Activated T-helper 1 cell treated with anti-CD3 and anti-CD28 coated beads, Interleukin-12 subunit alpha, Interleukin-12 subunit beta, Interleukin-2, Interleukin-4 antibody, amounts not matched to agents 30 ng/mL and 10 ng/mL and 1 ng/mL, durations not matched to agents 14 hours and 24 hours and 36 hours (primary cell): ENCODE data around the gene RSPH9. TPM values are rescaled to one million over a fixed set of nuclear protein-coding genes. Genes with fewer than 3 reads are reported as not detected.

ENCODE experiments used
- DNase-seq: peaks from one replicate; pipeline ENCODE4 v3.0.0; 2021; ENCODE audit warnings: low spot score
- H3K27ac Mint-ChIP-seq: one replicate; pipeline ENCODE4 v1.8.0; 2021; ENCODE audit warnings: mild to moderate bottlenecking, mixed read lengths
- H3K27me3 Mint-ChIP-seq: one replicate; pipeline ENCODE4 v1.8.0; 2022; ENCODE audit warnings: mild to moderate bottlenecking, moderate library complexity, mixed read lengths; ENCODE audit not compliant: insufficient read depth
- H3K36me3 Mint-ChIP-seq: one replicate; pipeline ENCODE4 v1.8.0; 2021; ENCODE audit warnings: low read depth, mixed read lengths
- H3K4me1 Mint-ChIP-seq: one replicate; pipeline ENCODE4 v1.8.0; 2021; ENCODE audit warnings: low read depth, mixed read lengths
- H3K4me3 Mint-ChIP-seq: one replicate; pipeline ENCODE4 v1.8.0; 2021; ENCODE audit warnings: mild to moderate bottlenecking, moderate library complexity, mixed read lengths
- H3K9me3 Mint-ChIP-seq: one replicate; pipeline ENCODE4 v1.8.0; 2021; ENCODE audit warnings: mixed read lengths
- intact Hi-C: fragments of 100-400 bp; cut with micrococcal nuclease; formaldehyde crosslinking; loops from one replicate; pipeline ENCODE4 v1.15.1; 2024
- total RNA-seq: library from RNA; stranded (reverse); gene quantifications from 2 replicates; pipeline ENCODE4 v1.2.3, GENCODE V29; 2022

Gene RSPH9
- total RNA-seq, 1 donor from 2014 or later, result not detected

DNA sequence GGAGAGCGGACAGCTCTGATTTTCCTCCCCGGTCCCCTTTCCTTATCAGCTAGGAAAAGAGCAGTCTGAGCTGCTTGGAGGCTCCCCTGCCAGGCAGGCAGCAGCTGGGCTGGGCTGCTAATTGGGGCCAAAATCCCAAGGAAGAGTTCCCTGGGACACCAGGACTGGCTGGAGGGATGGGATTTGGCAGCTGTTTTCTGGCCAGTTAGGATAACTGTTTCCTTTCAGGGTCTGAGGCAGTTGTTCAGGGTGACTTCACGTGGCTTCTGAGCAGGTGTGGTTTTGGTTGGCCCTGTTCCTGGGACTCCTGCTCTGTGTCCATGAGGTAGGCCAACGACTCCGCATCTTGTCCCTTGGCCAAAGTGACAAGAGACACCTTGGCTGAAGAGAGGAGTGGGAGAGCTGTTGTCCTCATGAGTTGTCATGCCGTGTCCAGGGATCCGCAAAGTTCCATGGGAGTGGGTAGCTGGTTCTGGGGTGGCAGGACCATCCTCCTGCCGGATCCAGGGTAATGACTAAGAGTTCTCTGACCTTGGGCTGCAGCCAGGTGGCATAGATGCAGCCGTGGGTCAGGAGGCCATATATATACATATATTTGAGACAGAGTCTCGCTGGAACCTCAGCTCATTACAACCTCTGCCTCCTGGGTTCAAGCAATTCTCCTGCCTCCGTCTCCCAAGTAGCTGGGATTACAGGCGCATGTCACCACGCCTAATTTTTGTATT, 21.5 kb downstream of the RSPH9 start:
- no peak for DNase-seq
- H3K4me3 Mint-ChIP-seq, result no peak overlapping the region
- H3K36me3 Mint-ChIP-seq, result peaks cover 4% of the 10 kb centered on the region
- peaks cover 56% of the 10 kb centered on the region for H3K4me1 Mint-ChIP-seq
- no peaks in the 10 kb centered on the region for H3K27me3 Mint-ChIP-seq
- no peaks in the 10 kb centered on the region for H3K9me3 Mint-ChIP-seq
- no peak overlapping the region for H3K27ac Mint-ChIP-seq
- intact Hi-C loops, result loop anchor here (2.0 to 5.0 kb wide), 2 partner anchors 32 to 171 kb away; partner anchors contain the start of gene MAD2L1BP

DNA sequence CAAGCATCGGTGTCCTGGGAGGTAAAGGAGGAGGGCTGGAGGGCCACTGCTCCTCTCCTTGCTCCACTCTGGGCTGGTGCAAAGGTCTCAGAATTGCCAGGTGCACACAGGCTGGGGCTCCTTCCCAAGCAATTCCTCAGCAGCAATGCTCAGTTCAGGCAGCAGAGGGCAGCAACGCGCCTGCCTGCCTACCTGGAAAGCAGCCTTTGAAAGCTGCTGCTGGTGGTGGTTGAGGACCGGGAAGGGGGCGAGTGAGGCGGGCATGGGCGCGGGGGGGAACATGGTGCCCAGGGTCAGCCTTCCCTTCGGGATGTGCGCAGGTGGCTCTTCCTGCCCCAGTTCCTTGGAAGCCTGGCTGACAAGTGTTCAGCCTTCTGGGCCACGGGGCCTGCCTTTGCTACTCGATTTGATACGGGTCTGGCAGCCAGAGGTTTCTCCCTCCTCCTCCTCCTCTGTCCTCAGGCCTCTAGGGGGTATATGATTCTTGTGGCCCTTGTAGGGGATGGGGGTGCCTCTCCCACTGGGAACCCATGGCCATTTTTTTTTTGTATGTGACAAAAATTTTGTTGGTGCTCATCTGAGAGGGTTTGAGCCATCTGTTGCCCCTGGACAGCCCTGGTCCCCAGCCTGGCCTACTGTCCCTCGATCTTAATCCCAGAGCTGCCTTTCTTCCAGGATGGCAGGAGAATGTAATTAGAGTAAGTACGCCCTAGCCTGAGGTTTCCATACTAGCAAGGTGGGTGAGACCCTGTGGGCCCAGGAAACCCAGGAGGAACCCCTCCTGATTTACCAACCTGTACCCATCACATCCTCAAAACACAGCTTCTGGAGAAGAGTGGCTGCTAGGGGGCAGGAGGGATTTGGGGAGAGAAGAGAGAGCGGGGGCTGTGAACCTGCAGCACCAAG, 22.7 kb downstream of the RSPH9 start:
- peaks cover 49% of the 10 kb centered on the region for H3K4me1 Mint-ChIP-seq
- no peaks in the 10 kb centered on the region for H3K9me3 Mint-ChIP-seq
- intact Hi-C loops, result loop anchor here (1.0 to 5.0 kb wide), 7 partner anchors 33 to 412 kb away; partner anchors contain the start of gene MAD2L1BP
- H3K4me3 Mint-ChIP-seq, result peak overlapping the region; percentile 51
- H3K36me3 Mint-ChIP-seq, result peaks cover 12% of the 10 kb centered on the region
- peak; percentile 66 for DNase-seq
- H3K27me3 Mint-ChIP-seq, result no peaks in the 10 kb centered on the region
- peak overlapping the region; percentile 65 for H3K27ac Mint-ChIP-seq

DNA sequence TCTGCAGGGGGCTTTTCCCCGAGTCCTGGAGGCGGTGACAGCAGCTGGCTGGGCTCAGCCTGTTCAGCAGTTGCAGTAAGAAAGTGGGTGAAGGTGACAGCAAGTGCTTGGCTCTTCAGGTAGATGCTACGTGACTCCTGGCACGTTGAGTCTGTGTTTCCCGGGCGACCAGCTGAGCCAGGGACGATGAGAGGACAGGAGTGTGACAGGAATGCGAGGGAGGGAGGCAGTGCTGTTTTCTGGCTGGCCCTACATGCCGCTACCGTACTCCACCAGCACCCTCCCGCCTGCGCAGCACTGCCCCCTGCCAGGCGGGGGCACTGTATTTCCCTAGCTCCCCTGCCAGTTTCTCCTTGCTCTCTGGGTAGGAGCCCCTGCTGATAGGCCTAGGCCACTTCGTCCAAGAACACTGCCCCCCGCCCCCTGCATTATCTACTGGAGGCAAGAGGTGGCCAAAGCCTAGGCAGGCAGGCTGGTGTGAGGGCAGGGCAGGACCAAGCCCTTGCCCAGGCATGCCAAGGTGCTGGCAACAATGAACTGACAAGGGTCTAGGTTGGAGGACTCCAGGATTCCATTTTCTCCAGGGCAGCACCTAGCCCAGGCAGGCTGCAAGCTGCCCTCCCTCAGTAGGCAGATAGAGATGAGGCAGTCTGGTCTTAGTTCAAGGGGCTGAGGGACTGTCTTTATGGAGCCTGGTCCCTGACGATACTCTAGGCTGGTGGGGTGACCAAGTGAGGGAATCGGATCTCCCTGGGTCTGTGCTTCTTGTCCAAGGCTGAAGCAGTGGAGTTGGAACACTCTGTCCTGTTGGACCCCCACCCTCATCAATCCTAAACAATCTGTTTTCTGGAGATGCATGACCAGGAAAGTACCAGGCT, 23.6 kb downstream of the RSPH9 start:
- intact Hi-C loops, result loop anchor here (5.0 kb wide), 1 partner anchor 169 kb away; no protein-coding TSS in a partner anchor
- H3K4me1 Mint-ChIP-seq, result peaks cover 40% of the 10 kb centered on the region
- H3K36me3 Mint-ChIP-seq, result peaks cover 18% of the 10 kb centered on the region
- H3K27me3 Mint-ChIP-seq, result no peaks in the 10 kb centered on the region
- H3K9me3 Mint-ChIP-seq, result no peaks in the 10 kb centered on the region
- H3K4me3 Mint-ChIP-seq, result no peak overlapping the region
- DNase-seq, result peak; percentile 30
- peak overlapping the region; percentile 65 for H3K27ac Mint-ChIP-seq

DNA sequence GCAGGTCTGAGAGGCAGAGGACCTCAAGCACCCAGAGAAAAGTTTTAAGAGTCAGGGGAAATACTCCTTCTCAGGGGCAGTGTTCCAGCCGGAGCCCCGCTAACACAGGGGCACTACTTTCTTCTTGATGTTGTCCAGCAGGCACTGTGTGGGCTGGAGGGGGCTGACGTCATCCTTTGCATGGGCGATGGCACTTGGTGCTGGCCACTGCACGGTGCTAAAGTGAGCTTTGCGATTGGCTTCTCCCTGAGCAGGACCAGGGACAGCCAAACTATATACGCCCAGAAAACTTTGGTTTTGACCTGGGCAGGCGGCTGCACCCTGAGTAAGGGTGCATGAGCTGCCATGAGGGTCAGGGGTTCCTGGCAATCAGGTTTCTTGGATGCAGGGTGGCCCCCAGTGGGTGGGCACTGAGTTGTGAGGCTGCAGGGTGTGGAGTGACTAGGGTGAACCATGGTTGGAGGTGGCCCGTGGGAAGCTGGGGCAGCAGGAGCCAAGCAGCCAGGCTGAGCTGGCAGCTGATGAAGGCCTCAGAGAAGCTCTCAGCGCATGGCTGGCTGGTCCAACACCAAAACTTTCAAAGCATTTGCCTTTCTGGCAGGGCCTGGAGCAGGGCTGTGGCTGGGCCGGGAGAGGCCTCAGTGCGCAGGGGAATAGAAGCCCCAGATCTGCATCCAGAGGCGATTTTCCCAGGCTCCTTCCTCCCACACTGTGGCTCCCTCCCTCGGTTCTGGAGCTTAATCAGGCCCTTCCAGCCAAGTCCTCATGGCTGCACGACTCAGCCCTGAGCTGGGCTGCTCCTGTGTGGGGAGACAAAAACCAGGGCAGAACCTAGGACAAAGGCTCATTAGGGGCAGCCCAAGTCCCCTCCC, 24.4 kb downstream of the RSPH9 start:
- H3K27me3 Mint-ChIP-seq, result no peaks in the 10 kb centered on the region
- H3K27ac Mint-ChIP-seq, result peak overlapping the region; percentile 79
- H3K4me3 Mint-ChIP-seq, result no peak overlapping the region
- H3K9me3 Mint-ChIP-seq, result no peaks in the 10 kb centered on the region
- peaks cover 39% of the 10 kb centered on the region for H3K4me1 Mint-ChIP-seq
- intact Hi-C loops, result loop anchor here (5.0 kb wide), 1 partner anchor 168 kb away; no protein-coding TSS in a partner anchor
- H3K36me3 Mint-ChIP-seq, result peaks cover 21% of the 10 kb centered on the region
- no peak for DNase-seq

GRCh38 chr6:43669922-43670622, 25.2 kb downstream of the RSPH9 start:
- H3K27me3 Mint-ChIP-seq, result no peaks in the 10 kb centered on the region
- H3K4me1 Mint-ChIP-seq, result peaks cover 39% of the 10 kb centered on the region
- H3K4me3 Mint-ChIP-seq, result peak overlapping the region; percentile 21
- H3K36me3 Mint-ChIP-seq, result peaks cover 26% of the 10 kb centered on the region
- intact Hi-C loops, result loop anchor here (1.0 to 5.0 kb wide), 3 partner anchors 17 to 167 kb away; partner anchors contain the start of gene MRPS18A
- no peaks in the 10 kb centered on the region for H3K9me3 Mint-ChIP-seq
- H3K27ac Mint-ChIP-seq, result peak overlapping the region; percentile 79
- DNase-seq, result peak; percentile 23

DNA sequence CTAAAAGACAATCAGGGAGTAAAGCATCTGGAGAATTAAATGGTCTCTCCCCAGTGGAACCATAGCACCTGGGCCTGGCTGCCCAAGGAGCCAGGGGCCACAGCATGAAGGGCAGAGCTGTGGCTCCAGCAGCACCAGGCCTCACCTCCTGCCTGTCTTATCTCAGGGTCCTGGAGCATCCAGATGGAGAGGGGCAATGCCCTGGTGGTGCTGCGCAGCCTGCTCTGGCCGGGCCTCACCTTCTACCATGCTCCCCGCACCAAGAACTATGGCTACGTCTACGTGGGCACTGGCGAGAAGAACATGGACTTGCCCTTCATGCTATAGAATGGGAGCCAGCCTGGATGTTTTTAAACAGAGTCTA, 25.8 kb downstream of the RSPH9 start:
- H3K27ac Mint-ChIP-seq, result peak overlapping the region; percentile 79
- no peaks in the 10 kb centered on the region for H3K9me3 Mint-ChIP-seq
- peaks cover 39% of the 10 kb centered on the region for H3K4me1 Mint-ChIP-seq
- no peaks in the 10 kb centered on the region for H3K27me3 Mint-ChIP-seq
- DNase-seq, result no peak
- H3K4me3 Mint-ChIP-seq, result no peak overlapping the region
- intact Hi-C loops, result loop anchor here (1.0 kb wide), 2 partner anchors 17 to 39 kb away; partner anchors contain the start of gene MRPS18A
- H3K36me3 Mint-ChIP-seq, result peaks cover 29% of the 10 kb centered on the region

DNA sequence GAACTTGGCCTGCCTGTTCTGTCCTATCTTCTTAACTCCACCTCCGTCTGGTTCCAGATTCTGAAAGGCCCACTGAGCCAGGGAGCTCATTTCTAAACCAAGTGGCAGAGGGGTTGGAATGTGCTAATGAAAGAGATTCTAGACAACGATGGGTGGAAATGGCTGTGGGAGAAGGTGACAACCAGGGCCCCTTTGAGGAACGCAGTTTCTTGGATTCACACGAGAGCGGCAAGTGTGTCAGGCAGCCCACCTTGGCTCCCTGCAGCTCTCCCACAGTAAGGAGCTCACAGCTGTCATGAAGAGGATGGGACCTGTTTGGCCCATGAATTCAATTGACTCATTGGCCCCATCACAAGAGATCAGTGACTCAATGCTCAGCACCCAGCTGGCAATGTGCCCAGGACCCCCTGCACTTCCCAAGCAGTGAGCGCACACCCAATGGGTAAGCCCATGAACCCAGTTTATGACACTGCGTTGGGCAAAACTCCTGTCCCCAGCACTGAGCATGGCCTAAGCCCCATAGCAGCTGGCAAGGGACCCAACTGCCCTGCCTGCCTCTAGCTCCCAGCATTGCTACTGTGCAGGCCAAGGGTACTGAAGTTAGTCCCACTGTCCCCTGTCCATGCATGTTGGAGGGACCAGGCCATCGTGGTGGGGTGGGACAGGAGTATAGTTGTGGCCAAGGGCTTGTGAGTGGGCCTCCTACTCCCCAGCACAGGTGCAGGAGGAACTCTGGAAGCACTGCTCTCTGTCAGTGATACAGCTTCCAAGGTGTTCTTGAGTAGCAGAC, 26.4 kb downstream of the RSPH9 start:
- intact Hi-C loops, result no loop called here
- DNase-seq, result no peak
- H3K27ac Mint-ChIP-seq, result peak overlapping the region; percentile 79
- H3K4me1 Mint-ChIP-seq, result peaks cover 39% of the 10 kb centered on the region
- H3K27me3 Mint-ChIP-seq, result no peaks in the 10 kb centered on the region
- peaks cover 32% of the 10 kb centered on the region for H3K36me3 Mint-ChIP-seq
- no peaks in the 10 kb centered on the region for H3K9me3 Mint-ChIP-seq
- H3K4me3 Mint-ChIP-seq, result no peak overlapping the region

DNA sequence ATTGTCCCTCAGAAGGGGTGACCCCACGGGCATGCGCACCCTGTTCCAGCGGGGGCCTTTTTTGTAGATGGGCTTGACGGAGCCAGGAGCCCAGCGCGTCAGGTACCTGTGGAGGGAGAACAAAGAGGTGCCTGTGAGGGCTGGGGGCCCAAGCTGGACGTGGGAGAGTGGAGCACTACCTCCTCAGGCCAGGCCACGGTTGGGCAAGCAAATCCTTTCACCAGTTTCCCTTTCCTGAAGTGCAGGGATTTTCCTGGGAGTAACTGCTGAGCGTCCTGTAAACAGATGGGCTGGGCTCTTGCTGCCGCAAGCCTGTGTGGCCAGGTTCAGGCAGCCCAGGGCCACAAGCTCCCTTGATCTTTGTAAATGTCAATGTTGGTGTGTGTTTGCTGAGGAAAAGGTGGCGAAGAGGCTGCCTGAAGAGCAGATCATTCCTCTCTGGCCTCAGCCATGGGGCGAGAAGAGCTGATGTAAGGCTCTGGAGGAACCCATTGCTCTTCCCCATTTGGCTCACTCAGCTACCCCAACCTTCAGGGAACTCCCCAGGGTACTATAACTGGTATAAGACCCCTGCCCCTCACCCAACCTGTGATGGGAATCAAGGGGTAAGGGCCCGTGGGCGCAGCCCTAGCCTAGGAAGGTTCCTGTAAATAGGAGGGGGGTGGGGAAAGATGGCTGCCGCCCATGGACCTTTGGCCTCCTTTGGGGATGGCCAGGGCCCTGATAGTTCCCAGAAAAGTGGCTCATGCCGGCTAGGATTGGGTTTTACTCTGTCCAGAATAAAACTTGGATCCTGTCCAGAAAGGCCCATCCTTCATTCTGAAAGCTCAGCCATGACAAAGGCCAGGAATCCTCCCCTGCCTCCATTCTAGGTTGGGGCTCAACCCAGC, 27.2 kb downstream of the RSPH9 start:
- intact Hi-C loops, result no loop called here

DNA sequence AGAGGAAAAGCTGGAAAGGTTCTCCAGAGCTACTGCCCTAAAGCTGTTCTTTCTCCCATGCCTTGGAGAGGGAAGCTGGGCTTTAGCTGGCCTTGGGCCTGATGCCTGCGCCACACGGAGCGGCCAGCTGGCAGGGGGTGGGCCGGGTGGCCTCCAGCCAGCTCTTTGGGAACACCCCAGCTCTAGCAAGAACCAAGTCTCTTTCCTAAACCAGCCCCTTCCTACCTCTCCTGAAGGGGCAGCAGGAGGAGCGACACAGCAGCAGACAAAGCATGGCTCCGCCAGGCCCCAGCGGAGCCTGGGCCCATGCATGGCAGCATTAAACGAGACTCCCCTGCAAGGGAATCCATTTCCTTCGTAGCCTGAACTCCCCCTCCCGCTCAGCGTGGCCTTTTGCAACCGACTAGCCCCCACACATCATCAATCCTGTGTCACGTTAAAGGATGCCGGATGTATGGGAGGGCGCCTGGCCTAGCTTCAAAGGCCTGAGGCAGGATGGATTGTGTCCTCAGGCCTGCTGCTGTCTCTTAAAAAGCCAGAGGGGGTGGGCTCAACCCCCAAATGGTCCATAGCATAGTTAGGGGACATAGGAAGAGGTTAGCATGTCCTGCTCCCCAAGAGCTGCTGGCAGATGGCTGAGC, 28.7 kb downstream of the RSPH9 start:
- H3K27me3 Mint-ChIP-seq, result no peaks in the 10 kb centered on the region
- no peak overlapping the region for H3K4me3 Mint-ChIP-seq
- no peaks in the 10 kb centered on the region for H3K9me3 Mint-ChIP-seq
- H3K4me1 Mint-ChIP-seq, result peaks cover 22% of the 10 kb centered on the region
- no peak for DNase-seq
- H3K27ac Mint-ChIP-seq, result no peak overlapping the region
- intact Hi-C loops, result no loop called here
- H3K36me3 Mint-ChIP-seq, result peaks cover 38% of the 10 kb centered on the region

More for the DNA sequence above, 27.2 kb downstream of the RSPH9 start:
- Mint-ChIP-seq H3K27ac (no peak overlapping the region), H3K4me3 (no peak overlapping the region), H3K36me3 (peaks cover 34% of the 10 kb centered on the region), H3K27me3 (no peaks in the 10 kb centered on the region), H3K4me1 (peaks cover 37% of the 10 kb centered on the region), H3K9me3 (no peaks in the 10 kb centered on the region)
- DNase-seq, result no peak

- Mint-ChIP-seq H3K27me3 (no peaks in the 10 kb centered on the region), H3K4me1 (peaks cover 20% of the 10 kb centered on the region), H3K27ac (no peak overlapping the region), H3K4me3 (no peak overlapping the region), H3K36me3 (peaks cover 40% of the 10 kb centered on the region), H3K9me3 (no peaks in the 10 kb centered on the region)
- intact Hi-C loops, result no loop called here
- DNase-seq, result no peak
These were observed 29.5 kb downstream of the RSPH9 start for GRCh38 chr6:43674291-43674690.
